Fibroblast of lung (primary cell): ENCODE measurements around the gene CXCL11.

Source experiments
- CTCF ChIP-seq, 2 donors: IDR thresholded peaks in 1 of 2; conservative IDR thresholded peaks in 1 of 2; 1 replicate in 1 of 2; 2 replicates in 1 of 2; pipeline ENCODE4 v1.5.1; 2011 to 2012; ENCODE audit warnings: low read length in 2 of 2, control low read depth in 1 of 2, inconsistent platforms in 1 of 2, low read depth in 1 of 2, mild to moderate bottlenecking in 1 of 2
- EZH2 ChIP-seq: IDR thresholded peaks from 2 replicates; pipeline ENCODE4 v1.5.1; 2012; ENCODE audit warnings: low read length, control low read depth, mild to moderate bottlenecking; ENCODE audit errors: missing control alignments

DNA sequence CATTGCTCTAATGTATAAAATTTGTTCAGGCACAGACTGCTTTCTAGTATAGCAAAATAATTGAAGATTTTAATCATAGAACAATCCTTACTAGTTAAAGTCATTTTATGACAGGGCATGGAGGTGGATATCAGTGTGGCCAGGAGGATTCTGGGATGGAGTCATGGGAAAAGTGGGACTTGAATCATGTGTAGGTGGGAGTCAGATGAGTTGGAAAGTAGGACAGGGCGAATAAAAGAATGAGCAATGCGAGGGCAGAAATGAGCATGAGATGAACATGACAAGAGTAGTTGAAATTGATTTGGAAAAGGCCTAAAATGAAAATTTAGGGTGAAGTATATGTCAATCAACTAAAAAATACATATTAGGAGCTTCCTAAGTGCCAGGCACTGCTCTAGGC, 37.9 kb downstream of the CXCL11 start:
- TF ChIP-seq CTCF (conservative IDR thresholded peaks at IDR 0.05 in 1 of 2, IDR thresholded peaks at IDR 0.05 in 1 of 2; ENCODE audit: low read depth in 1 of 2, low read length in 2 of 2) (no peak), EZH2 (no peak)
